GM21447 (cell line): ENCODE results near the gene NR1D1.

Experiments used
- ATAC-seq: cut with Tn5 transposase; IDR thresholded peaks from one replicate; pipeline ENCODE4 v1.9.1; 2021; ENCODE audit not compliant: unreplicated experiment

Gene NR1D1

DNA sequence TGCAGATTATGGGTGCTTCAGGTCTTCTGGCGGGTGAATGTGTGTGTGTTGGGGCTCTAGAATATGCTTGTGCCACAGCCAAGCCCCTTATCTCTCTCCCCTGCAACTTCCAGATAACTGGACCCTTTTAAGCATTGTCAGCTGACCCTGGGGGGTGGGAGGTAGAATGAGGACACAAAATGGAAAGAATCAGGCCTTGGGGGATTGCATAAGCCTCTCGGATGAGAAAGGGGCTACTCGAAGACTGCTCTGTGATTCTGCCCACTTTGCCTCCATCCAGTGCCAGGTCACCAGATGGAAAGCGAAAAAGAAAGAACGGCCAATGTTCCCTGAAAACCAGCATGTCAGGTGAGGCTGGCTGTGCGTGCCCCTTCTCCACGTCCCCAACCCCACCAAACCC lies 23.8 kb downstream of the NR1D1 start:
- ATAC-seq, result no peak

DNA sequence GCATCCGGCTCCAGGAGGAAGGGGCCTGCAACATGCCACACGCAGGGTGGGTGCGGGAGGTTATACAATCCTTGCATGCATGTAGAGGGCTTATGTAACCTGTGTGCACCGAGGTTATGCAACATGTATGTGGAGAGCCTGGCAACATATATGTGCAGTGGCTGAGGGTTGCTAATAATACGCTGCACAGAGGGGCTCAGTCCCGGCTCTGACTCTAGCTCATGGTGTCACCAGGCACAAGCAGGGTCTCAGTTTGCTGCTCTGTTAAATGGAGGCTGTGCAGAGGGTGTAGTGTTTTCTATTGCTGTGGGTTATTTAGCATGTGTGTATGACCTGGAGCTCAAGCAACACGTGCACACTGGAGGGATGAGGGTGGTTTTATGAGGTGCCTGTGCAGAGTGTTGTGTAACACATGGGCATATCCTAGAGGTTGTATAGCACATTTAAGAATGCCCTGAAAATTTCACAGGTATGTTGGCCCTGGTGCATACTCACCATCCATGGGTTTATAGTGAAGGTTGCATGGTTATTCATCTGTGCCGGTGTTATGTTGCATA lies 24.4 kb downstream of the NR1D1 start:
- ATAC-seq, result no peak

DNA sequence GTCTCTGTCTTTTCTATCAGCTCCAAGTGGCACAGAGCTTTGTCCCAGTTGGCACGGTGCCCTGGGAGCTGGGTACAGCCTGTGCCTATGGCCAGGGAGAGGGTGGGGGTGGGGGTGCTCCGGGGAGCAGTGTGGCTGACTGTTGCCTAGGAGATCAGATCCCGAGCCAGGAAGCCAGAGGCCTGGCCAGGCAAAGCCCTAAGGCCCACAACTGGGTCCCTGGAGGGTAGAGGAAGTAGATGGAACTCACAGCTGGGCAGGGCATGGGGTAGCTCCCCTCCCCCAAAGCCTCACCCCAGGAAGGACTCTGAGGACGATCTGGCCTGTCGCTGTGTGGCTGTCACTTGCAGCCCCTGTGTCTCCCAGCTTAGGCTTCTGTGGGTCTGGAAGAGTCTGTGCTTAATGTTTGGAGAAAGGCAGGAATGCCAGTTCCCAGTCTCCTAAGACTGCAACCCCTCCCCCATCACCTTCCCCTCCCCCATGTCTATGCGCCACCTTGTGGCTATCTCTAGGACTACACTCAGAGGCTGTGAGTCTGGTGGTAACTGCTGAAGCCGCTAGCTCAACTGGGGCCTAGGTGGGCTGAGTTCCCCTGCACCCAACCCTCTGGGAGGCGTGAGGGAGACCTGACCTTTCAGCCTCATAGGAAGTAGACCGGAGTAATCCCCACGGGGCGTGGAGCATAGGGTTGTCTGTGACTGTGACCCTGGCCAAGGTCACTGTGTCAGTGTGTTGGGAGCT lies 25.0 kb downstream of the NR1D1 start:
- ATAC-seq, result no peak

DNA sequence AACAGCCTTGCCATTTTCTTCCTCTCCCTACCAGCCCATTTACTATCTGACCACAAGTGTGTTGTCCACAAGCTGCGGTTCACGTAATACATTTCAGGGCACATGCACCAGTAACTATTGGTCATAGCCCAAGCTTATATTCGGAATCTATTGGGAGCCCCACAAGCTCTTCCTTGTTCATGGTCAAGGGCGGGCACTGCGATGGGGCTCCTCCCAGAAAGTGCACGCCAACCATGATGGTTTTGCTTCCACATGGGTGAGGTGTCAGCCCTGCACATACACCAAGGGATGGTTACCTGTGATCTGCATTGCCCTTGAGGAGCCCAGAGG lies 25.6 kb downstream of the NR1D1 start:
- ATAC-seq, result no peak

DNA sequence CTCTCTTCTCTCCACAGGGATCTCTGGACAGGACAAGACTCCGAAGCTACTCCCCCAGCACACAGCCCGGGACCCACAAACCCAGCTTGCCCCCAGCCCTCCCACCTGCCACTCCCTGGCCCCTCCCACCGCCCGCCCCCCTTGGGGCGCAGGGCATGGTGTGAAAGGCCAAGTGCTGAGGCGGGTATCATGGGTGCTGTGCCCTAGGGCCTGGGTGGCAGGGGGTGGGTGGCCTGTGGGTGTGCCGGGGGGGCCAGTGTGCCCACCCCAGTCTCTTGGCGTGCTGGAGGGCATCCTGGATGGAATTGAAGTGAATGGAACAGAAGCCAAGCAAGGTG lies 26.2 kb downstream of the NR1D1 start:
- ATAC-seq, result no peak

DNA sequence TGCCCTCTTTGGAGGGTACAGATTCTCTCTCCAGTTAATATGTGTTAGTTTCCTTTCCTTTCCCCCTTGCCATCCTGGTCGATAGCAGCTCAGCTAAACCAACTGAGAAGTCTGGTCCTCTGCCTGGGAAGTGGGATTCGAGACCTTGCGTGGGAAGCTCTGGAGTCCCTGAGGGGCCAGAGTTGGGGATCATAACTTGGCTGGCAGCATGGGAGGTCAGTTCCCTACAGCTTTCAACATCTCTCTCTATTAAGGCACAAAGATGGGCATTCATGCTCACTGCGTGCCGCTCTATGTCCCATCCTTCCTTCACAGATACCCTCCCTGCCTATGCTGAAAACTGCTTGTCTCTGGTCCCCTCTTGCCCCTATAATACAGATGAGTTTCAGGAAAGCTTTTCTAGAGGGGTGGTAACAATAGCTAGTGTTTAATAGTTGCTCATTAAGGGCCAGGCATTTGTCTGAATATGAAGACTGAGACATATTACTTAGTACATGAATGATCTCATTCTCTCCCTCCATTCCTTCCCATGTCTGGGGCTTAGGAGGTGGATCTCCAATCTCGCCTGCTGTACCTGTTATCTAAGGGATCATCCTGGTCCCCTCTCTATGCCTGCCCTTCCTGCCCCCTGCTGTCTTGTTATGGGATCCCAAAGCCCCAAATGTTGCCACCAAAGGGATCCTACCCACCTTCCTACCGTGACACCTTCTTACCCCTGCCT lies 26.8 kb downstream of the NR1D1 start:
- ATAC-seq, result no peak

DNA sequence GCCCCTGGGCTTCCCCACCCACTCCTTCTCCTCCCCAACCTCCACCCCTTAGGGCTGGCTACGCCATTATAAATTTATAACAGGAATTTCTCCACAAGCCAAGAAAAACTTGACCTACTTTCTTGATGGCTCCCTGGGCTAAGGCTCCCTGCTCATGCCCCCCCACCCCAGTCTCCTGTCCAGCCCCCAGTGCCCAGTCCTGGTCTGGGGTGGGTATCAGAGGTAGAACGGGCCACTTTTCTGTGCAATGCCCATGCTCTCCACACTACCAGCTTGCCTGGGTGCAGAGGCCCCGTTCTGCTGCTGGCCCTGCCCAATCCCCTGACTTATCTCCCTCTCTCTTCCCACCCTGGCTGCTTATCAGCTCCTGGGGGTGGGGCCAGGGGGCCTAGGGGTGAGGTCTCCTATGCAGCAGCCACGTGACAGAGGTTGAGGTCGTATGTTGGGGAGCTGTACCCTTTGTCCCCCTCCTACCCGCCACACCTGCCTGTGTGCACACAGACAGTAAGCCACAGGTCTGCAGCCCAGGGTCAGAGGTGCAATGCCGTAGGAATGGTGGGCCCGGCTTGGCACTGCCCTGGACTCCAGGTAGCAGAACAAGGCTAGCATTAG lies 27.5 kb downstream of the NR1D1 start:
- no peak for ATAC-seq

DNA sequence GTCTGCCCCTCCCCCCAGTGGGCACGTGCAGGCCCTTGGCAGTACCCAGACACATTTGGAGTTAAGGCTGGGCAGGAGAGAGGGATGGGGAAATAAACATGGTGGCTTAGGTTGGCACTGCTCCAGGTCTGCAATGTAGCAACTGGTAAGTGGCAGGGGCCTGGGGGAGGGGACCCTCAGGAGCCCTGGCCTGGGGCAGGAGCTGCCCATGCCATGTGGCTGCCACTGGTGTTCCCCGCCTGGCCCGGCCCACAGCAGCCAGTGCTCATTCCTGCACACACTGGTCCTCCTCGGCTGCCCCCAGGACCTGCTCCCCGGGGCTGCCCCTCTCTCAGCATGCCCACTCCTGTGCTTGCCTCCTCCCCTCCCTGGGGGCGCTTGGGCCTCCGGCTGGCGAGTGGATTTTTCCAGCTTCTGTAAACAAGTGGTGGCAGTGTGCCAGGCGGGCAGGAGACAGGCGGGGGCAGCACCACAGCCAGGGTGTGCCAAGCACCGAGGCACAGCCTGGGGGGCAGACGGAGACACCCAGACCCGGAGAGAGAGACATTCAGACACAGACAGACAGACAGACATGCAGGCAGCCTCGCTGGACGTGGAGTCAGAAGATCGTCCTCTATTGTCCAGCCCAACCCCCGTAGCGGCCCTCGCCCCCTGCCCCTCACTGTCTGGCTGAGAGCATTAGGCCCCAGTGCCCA lies 28.2 kb downstream of the NR1D1 start:
- ATAC-seq, result no peak

DNA sequence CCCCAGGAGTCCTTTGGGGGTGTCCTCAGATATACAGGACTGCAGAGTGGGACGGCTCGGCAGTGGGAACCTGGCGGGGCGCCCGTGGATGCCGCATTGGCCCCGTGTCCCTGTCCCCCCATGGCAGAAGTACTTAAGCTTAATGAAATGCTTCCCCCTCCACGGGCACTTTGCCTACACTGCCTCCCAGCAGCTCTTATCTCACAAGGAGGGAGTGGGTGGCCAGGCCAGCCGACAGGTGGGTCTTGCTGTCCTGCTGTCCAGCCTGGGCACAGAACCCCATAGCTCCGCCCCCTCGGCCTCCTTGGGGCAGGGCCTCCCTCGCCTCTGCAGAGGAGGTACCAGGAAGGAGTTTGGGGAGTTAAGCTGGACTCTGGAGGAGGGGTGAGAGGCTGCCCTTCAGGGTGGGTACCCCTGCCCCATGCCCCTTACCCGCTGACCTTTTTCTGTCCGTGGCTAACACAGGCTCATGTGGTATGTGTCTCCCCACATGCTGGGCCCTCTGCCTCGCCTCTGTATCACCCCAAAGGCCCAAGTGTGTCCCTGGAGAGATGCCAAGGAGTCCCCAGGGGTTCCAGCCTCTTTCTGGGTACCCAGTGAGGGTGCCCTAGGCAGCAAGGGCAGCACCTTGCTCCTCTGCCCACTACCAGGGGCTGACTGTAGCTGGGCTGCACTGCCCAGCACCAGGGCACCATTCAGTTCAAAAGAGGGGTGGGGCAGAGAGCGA lies 28.9 kb downstream of the NR1D1 start:
- ATAC-seq, result no peak

DNA sequence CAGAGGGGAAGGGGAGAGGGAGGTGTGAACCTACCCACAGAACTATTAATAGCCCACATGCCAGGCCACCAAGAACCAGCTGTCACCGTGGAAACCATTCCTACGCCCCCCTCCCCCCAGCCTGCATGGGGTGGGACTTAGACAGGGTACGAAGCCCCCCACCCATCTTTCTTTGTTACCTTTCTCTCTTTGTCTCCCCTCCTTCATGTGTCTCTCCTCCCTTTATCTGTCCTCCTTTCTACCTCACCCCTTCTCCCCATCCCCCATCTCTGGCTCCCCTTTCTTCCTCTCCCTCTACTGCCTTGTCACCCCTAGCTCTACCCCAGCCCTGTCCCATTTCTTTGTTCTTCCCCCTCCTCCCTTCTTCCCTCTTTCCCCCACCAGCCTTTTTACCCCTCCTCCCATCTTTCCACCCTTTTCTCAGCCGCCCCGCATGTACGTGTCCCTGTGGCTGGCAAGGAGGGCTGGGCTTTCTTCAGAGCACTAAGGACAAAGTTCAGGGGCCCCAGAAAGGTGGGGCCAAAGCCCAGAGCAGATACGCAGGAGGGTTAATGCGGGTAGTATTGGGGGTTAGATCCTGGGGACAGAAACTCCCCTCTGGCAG lies 29.6 kb downstream of the NR1D1 start:
- ATAC-seq, result no peak

DNA sequence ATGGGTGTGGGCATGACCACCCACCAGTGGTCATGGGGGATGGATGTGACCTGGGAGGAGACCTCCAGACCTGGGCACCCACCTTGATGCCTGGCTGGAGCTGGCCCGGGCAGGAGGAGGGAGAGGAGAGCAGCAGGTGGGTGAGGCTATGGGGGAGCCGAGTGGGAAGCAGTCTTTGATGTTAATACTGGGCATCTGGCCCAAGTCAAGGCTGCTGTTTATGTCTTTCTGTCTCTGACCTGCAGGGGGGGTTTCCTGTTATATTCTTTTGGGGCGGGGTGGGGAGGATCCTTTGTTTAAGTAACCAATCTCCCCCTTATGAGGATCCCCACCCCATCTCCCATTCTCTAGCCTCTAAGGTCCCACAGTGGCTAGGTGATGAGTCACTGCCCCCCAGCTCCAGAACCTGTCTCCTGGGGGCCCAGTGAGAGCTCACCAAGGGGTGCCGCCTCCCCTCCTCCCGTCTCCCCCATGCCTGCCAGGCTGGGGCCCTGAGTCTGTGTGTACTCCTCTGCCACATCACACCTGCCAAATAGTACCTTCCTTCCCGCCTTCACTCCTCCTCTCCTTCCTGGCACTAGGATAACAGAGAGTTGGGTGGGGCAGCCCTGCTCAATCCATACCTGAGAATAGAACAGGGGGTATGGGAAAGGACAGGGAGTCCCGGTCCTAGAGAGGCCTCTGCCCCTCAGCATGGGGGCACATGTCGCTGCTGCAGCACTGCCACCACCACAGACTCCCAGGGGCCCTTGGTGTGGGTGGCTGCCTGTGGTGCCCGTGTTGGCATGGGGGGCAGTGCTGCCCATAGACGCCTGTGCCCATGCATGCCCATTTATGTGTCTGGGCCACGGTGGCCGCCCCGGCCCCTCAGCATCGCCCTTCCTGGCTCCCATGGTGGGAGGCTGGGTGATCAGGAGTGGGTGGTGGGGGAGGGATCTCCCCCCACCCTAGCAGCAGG lies 30.4 kb downstream of the NR1D1 start:
- no peak for ATAC-seq

DNA sequence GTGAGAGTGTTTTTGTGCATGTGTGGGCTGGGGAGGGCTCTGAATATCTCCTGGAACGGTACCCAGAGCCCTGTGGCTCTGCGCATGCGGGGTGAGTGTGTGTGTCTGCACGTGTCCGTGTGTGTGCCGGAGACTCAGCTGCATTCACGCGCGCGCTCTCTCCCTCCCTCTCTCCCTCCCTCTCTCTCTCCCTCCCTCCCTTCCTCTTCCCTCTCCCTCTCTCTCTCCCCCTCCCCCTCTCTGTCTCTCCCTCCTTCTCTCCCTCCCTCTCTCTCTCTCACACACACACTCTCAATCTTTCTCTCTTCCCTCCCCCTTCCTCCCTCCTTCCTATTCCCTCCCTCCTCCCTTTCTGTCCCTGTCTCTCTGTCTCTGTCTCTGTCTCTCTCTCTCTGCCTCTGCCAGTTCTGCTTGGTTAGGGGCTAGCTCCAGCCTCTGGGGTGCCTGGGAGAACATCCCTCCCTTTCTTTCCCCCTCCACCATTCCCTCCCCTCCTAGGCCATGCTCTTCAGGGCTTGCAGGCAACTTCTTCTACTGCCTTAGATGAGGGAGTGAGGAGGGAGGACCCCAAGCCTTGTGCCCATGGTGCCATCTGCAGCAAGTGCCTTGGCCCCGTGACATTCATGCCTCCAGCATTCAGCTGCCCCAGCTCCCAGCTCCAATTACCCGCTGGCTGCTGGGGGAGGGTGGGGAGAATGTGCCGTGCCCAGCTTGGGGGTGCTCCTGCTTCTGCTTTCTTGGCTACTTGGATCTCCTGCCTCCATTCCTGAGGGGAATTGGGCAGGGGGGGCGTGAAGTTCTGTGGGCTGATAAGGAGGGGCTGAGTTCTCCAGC lies 31.3 kb downstream of the NR1D1 start:
- no peak for ATAC-seq

DNA sequence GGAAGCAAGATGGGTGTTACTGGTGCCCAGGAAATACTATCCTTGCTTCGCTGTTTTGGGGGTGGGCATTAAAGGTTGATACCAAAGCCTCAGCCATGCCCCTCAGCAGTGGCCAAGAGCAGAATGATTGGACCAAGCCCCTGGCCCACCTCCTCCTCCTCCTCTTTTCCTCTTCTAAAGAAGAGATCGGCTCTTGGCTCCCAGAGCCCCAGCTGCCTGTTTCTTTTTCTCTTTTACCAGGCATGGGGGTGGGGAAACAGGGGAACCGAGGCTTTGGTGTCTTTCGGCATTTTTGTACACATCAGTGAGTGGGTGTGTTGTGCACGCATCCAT lies 31.8 kb downstream of the NR1D1 start:
- ATAC-seq, result no peak

DNA sequence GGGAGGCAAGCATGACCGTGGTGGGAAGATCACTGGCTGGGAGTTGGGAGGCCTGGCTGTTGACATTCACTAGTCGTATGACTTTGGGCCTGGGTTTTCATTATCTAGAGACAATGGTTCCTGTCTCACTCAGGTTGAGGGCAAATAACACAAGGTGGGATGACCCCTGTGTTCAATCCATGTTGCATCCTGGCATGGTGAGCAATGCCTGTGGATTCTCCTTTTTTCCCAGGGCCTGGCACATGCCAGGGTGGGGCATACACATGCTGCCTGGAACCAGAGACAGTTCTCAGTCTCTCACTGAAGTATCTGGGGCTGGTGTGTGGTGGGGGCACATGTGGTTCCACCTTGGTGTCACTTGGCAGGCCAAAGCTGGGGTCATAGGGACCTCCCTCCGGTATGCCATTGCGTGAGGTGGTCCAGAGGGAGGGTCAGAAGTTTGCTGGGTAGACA lies 32.2 kb downstream of the NR1D1 start:
- ATAC-seq, result no peak

DNA sequence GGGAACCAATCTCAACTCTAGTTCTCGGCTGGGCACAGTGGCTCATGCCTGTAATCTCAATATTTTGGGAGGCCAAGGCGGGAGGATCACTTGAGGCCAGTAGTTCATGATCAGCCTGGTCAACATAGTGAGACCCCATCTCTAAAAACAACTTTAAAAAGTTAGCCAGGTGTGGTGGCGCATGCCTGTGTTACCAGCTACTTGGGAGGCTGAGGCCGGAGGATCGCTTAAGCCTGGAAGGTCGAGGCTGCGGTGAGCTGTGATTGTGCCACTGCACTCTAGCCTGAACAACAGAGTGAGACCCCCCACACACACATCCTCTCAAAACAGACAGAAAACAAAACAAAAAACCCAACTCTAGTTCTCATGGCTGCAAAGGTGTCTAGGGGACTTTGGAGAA lies 32.7 kb downstream of the NR1D1 start:
- ATAC-seq, result no peak

DNA sequence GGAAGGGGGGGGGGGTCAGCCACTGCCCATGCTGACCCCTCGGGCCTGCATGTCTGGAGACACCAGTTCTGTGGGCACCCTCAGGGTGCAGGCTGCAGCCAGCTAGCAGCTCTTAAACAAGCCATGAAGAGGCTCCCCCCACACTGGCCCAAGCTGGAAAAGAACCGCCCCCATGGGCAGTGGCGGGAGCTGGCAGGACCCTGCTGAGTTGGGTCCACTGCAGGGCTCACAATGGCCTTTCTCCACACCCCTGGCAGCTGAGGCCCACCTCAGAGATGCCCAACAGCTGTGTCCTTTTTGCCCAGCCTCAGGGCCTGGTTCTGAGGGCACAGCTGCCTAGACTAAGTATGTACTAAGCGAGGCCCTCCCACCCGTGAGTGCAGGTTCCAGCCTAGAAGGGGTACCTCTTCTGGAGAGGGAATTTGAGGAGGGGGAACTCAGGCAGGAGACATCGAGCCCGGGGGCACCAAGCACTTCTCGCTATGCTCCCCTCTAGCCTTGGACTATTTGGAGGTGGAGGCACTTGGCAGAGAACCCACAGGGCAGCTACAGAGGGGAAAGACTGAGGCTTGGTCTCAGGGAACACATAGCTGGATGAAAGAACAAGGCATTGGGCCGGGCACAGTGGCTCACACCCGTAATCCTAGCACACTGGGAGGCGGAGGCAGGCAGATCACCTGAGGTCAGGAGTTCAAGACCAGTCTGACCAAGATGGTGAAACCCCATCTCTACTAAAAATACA lies 34.4 kb downstream of the NR1D1 start:
- ATAC-seq, result no peak

DNA sequence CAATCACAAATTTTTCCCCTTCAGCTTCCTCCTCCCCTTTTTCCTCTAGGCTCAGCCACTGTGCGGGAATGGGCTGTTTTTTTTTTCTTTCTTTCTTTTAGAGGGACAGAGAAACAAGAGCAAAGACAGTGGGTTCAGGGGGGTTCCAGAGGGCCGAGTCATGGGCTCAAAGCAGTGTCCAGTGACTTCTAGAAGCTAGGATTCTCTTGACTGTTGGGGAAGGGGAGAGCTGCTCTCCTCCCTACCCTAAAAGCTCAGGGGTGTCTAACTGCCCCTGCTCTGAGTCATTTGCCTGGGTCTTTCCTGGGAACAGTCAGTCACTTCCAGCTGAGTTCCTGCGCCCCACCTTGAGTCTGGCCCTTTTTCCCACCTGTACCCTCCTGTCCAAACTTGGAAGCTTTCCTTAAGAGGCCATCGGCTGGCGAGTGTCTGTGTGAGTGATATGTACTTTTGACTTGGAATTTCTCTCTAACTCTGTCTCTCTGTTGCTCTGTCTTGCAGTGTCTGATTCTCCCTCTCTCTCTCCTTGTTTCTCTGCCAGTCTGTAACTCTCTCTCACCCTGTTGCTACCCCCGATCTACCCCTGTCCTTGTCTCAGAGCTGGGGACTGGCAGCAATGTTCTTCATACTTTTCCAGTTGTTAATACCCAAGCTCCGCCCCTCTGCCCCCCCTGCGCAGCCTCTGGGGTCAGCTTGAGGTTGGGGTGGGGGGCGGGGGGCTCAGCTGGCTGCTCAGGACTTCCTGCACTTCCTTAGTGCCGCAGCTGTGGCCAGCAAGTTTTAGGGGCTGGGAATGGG lies 35.2 kb downstream of the NR1D1 start:
- no peak for ATAC-seq
